Activated CD4-positive, alpha-beta T cell treated with anti-CD3 and anti-CD28 coated beads, Interleukin-2, amount 50 U/mL, for 4 hours (primary cell): Measurements from ENCODE around the gene PHTF2.
"Not testable (repeated sequence)": the region's sequence is repeated elsewhere in the genome, so short reads cannot be mapped to it uniquely, and the experiment has no call there.

ENCODE experiments used
- DNase-seq, 2 experiments: peaks; one replicate each; pipeline ENCODE4 v3.0.0-alpha.2; 2020

PHTF2 gene

GRCh38 chr7:77831953-77832352 lies 33.4 kb downstream of the PHTF2 start:
- DNase-seq, result no peak

- no peak for DNase-seq
These were observed 34.6 kb downstream of the PHTF2 start for GRCh38 chr7:77833136-77833535.

DNA sequence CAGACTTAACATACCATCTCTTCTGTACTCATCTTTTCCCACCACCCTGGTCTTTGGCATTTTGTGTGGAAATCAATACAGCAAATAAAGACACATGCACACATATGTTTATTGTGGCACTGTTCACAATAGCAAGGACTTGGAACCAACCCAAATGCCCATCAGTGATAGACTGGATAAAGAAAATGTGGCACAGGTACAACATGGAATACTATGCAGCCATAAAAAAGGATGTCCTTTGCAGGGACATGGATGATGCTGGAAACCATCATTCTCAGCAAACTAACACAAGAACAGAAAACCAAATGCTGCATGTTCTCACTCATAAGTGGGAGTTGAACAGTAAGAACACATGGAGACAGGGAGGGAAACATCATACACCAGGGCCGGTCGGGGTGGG lies 37.9 kb downstream of the PHTF2 start:
- not testable (repeated sequence) for DNase-seq

DNA sequence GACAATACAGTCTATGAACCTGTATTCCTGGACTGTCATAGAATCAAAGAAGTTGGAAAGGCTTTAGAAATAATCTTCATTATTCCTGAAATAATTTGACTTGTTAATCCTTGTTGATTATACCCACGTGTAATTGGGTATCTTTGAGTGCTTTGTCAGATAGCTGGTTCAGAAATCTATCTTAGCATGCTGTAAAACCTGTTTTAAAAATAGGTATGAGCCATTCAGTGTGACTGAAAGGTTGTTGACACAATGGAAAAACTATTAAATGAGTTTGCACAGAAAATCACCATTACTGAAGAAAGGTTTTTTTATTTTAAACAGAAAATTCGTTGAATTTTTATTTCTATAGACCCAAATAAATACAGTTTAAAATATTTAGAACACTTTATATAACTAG lies 38.7 kb downstream of the PHTF2 start:
- DNase-seq, result no peak

DNA sequence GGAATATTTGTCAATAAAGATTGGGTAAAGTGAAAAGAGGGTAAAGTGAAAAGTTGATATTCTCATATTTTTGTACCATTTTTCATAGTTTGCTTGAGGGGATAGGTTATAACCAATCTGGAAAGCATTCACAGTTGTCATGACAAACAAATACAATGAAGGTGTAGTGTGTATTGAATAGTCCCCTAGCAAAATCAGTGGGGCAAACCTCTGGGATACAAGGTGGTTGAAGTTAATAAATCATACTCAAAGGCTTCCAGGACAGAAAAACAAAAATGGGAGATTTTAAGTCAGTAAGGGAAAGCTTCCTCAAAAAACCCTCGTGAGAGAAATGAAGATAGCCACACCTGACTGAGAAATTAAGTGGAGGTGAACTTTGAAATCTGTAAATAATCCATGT lies 39.4 kb downstream of the PHTF2 start:
- no peak for DNase-seq

- DNase-seq, result no peak
These were observed 40.4 kb downstream of the PHTF2 start for GRCh38 chr7:77838929-77839491.

- DNase-seq, result no peak
These were observed 41.3 kb downstream of the PHTF2 start for GRCh38 chr7:77839919-77840318.

DNA sequence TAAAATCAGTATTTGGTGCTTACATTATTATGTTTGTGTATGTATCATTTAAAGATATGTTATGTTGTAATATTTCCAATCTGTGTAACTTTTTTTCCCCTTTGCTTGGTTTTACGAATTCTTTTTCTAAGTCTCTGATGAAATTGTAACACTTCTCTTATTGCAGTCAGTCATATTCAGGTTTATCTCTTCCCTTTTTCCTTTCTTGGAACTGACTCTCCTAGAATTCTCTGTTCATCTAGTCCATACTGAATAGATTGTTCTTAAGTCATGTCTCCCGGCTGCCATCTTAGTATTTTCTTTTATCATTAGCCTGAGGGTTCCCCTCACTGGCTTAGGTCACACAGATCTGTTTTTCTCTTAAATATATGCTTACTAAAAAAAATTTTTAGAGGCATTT lies 44.6 kb downstream of the PHTF2 start:
- DNase-seq, result no peak

- no peak for DNase-seq
These were observed 47.9 kb downstream of the PHTF2 start for GRCh38 chr7:77846317-77847092.

GRCh38 chr7:77855371-77856083 lies 57.0 kb downstream of the PHTF2 start:
- DNase-seq, result no peak

DNA sequence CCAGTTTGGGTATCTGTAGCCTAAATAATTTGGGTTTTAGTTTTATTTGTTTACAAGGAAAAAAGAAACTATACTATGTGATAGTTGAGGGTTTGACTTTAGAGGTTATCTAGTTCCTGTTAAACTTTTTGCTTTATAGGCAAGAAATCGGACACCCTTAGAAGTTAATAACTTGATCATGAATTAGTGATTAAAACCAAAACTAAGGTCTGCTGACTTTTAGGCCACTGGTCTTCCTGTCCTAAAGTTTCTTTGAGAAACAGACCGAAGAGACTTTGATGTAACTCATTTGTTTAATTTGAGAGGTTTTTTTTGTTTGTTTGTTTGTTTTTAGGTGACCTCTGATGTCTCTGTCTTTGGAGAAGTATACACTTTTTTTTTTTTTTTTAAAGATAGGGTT lies 59.7 kb downstream of the PHTF2 start:
- no peak for DNase-seq

DNA sequence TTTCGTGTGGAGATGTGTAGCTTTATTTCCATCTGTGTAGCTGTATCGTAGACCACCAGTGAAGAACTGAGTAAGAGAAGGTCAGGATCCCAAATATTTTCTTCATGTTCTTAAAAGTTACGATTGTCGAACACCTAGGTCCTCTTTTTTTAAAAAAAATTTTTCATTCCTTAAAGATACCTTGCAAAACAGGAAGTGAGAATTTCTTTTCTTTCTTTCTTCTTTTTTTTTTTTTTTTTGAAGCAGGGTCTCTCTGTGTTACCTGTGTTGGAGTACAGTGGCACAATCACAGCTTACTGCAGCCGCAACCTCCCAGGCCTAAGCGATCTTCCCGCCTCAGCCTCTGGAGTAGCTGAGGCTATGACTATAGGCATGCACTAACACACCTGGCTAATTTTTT lies 60.8 kb downstream of the PHTF2 start:
- no peak for DNase-seq

DNA sequence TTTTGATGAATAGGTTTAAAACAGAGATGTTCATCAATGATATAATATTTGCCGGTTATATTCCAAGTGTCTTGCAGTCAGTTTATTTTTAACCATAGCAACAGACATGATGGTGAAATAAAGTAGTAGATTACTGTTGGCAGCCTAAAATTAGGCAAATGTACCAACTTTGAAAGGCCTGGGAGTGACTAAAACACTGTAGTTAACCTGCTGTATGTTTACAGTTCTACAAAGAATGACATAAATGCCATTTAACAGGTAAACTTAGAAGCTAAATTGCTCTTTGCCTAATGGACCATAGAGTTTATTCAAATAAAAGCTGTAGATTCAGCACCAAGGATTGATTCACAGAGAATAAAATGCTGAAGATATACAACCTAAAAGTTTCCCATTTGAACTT lies 64.1 kb downstream of the PHTF2 start:
- DNase-seq, result no peak

DNA sequence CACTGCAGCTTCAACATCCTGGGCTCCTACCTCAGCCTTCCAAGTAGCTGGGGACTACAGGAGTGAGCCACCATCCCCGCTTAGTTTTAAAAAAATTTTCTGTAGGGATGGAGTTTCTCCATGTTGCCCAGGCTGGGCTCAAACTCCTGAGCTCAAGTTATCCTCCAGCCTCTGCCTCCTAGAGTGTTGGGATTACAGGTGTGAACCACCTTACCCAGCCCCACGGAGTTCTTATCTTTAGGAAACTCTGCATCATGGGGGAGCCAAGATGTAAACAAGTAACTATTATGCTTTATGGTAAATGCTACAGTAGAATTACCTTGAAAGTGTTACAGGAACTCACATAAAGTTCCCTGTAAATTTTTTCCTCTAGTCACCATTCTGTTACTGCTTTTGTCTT lies 65.3 kb downstream of the PHTF2 start:
- no peak for DNase-seq

- DNase-seq, result no peak
These were observed 67.8 kb downstream of the PHTF2 start for GRCh38 chr7:77866370-77866769.

DNA sequence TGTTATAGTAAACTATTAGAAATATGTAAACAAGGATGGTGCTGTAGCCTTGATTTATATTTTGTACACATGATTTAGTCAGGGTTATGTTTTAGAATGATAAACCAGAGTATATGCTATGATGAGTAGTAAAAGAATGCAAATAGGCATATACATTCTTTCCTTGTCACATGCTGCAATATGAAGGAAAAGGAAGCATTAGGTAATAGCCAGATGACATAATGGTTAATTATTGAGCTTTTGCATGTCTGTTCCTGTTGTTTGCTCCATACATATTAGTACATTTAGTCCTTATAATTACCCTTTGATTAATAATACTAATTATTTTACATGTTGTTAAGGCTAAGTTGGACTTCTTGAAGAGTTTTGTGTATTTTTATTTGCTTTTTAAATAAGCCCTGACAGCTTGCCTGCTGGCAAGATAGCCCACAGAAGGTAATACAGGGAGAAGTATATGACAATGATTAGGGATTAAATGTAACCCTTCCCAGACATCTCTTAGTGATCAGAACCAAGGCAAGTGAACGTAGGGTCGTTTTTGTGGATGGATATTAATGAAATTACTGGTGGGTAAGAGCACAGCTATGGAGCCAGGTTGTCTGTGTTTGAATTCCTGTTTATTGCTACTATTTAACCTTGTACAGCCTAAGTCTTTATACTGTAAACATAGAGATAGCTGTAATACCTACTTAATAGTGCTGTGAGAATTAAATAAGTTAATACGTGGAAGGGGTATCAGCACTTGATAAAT lies 68.4 kb downstream of the PHTF2 start:
- no peak for DNase-seq

DNA sequence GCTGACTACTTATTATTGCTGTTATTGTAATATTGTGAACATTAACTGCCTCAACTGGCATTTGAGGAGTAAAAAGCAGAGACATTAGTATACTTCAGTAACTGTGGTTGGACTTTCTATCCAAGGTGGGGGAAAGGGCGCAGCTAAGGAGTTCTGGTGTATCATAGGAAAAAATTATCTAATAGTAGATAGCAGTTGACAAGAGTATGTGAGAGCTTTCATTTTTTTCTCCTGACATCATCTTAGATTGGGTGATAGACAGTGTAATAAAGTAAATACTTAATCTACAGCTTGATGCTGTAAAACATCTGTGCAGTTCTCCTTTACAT lies 68.9 kb downstream of the PHTF2 start:
- DNase-seq, result no peak

DNA sequence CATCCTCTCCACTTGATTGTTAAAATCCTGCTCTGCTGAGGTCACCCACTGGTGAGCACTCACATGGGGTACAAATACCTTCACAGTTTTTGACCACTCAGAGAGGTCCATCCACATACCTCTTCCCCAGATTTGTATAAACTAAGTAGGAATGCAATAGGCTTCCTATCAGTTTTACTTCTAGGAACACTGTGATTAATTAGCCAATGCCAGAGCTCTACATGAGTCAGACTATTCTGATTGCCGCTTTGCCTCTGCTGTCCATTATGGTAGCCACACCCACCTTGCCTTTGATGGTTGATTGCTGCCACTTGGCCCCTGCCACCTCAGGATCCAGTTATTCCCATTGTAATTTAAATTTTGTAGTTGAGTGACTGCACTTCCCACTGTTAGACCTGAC lies 73.7 kb downstream of the PHTF2 start:
- not testable (repeated sequence) for DNase-seq

DNA sequence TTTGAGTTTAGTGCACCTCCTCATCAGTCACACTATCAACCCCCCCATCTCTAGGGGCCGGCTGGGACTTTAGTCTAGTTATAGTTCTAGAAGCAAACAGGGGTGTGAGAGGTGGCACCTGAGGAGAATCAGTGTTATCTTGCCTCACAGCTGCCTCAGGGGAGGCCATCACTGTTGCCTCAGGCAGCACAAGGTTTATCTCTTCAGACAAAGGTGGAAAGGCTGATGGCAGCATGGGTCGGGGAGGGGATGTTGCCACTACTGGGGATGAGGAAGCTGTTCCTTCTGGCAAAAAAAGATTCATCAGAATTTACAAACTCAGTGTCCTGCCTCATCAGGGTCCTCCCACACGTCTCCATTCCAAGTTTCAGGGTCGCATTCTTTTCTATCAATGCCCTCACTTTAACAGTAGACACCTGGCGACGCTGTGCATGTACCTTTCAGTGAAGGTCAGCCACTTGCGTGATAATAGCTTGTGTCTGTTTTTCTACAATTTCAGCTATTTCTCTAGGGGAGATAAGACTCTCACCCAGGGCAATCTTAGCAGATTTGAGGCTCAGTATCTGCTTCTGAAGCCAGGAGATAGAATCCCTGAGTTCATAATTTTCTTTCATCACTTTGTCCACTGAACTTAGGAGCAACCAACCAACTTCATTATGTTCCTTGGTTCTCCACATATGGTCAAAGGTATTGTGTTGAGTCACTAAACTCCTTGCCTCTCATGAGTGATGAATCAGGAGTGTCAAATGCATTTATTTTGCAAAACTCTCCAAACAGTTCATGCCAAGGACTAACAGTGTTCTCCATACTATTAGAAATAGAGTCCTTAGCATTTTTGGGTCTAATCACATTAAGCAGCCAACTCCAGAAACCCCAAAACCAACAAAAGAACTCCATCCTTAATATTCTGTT lies 75.1 kb downstream of the PHTF2 start:
- DNase-seq, result not testable (repeated sequence)

GRCh38 chr7:77877791-77878190 lies 79.2 kb downstream of the PHTF2 start:
- no peak for DNase-seq

- DNase-seq, result no peak
These were observed 79.9 kb downstream of the PHTF2 start for GRCh38 chr7:77878500-77878899.

- DNase-seq, result no peak
These were observed 80.7 kb downstream of the PHTF2 start for GRCh38 chr7:77879272-77879671.

- DNase-seq, result no peak
These were observed 83.3 kb downstream of the PHTF2 start for GRCh38 chr7:77881871-77882270.
